ENCODE measurements around the gene IFT172.
"Not testable (repeated sequence)": the region's sequence is repeated elsewhere in the genome, so short reads cannot be mapped to it uniquely, and the experiment has no call there.

The IFT172 gene, protein sequence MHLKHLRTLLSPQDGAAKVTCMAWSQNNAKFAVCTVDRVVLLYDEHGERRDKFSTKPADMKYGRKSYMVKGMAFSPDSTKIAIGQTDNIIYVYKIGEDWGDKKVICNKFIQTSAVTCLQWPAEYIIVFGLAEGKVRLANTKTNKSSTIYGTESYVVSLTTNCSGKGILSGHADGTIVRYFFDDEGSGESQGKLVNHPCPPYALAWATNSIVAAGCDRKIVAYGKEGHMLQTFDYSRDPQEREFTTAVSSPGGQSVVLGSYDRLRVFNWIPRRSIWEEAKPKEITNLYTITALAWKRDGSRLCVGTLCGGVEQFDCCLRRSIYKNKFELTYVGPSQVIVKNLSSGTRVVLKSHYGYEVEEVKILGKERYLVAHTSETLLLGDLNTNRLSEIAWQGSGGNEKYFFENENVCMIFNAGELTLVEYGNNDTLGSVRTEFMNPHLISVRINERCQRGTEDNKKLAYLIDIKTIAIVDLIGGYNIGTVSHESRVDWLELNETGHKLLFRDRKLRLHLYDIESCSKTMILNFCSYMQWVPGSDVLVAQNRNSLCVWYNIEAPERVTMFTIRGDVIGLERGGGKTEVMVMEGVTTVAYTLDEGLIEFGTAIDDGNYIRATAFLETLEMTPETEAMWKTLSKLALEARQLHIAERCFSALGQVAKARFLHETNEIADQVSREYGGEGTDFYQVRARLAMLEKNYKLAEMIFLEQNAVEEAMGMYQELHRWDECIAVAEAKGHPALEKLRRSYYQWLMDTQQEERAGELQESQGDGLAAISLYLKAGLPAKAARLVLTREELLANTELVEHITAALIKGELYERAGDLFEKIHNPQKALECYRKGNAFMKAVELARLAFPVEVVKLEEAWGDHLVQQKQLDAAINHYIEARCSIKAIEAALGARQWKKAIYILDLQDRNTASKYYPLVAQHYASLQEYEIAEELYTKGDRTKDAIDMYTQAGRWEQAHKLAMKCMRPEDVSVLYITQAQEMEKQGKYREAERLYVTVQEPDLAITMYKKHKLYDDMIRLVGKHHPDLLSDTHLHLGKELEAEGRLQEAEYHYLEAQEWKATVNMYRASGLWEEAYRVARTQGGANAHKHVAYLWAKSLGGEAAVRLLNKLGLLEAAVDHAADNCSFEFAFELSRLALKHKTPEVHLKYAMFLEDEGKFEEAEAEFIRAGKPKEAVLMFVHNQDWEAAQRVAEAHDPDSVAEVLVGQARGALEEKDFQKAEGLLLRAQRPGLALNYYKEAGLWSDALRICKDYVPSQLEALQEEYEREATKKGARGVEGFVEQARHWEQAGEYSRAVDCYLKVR (N-terminal part only)

DNA sequence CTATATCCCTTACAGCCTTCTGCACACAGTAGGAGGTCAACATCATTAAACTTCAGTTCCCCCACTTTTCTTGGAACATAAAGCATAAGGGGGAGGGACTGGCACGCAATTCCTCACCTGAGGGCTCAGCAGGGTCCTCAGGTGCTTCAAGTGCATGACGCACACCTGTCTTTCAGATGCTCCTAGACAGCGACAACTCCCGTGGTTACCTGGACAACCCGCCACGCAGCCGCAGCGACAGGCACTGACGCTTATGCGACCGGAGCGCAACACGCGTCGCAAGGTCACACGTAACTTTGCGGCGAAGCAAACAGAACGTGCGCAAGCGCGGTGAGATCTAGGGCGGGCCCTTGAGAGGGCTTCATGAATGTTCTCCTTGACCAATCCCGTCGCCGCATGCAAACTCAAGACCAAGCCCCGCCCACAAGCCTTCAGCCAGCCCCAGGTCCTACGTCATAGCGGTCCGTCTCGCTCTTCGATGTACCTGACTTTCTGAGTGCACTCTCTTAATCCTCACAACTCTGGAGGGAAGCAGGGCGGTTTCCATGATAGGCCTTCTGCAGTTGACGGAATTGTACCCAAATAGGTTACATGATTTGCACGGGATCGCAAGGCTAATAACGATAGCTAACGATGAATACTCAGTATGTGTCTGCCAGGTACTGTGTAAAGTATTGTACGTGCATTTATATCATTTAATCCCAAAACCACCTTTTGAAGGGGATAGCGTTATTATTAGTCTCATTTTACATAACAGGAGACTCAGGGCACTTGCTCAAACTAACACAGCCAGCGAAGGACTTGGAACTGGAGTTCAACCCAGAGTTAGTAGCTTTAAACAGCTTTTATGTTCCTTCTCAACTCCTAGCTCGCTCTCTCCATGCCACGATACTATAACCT, at the start of gene IFT172:
Gene IFT172, minus strand, starts transcription at position 246 of the 900 bp plus-strand sequence. Its CDS starts 90 bp downstream, at position 156.
- DNase-seq (ENCODE audit: low spot score) = peak; percentile 100

DNA sequence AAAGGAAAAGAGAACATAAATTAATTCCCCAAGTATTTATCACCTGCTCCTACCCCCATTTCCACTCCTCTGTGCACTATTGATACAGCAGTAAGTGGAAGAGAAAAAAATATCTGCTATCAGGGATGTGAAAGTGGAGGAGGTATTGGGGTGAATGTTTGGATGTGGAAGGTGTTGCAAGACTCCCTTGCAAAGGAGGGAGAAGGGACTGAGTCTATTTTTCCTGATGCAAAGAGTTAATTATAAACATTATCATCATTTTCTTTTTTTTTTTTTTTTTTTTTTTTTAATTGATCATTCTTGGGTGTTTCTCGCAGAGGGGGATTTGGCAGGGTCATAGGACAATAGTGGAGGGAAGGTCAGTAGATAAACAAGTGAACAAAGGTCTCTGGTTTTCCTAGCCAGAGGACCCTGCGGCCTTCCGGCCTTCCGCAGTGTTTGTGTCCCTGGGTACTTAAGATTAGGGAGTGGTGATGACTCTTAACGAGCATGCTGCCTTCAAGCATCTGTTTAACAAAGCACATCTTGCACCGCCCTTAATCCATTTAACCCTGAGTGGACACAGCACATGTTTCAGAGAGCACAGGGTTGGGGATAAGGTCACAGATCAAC, 49.4 kb upstream of the IFT172 start:
- DNase-seq (ENCODE audit: low spot score) = not testable (repeated sequence)

DNA sequence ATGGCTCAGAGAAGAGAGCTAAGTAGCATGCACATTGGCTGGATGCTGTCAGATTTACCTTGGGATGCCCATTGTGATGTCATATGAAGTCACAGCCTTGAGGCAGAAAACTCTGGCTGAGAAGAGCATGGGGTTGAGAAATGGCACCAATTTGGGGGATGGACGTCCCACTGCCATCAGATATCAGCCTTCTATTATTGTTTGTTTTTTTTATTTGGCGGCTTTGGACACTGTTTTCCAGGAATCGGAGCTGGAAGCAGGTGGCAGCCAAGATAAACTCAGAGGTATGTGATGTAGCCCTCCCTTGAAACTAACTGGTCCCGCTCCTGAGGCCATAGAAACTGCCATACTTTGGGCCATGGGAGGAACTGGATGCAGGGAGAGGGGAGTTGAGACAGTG, 47.7 kb upstream of the IFT172 start:
- DNase-seq (ENCODE audit: low spot score) = no peak

DNA sequence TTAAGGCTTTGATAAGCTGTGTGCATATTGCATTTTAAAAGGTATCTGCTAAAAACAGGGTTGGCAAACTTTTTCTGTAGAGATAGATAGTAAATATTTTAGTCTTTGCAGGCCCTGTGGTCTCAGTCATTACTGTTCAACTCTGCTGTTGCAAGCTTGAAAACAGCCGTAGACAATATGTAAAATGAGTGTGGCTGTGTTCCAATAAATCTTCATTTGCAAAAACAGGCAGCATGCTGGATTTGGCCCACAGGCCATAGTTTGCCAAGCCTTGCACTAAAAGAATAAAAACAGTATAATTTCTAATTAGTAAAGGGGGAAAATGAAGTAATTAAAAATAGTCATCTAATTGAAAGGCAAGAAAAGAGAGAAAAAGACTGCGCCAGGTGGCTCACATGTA, 42.4 kb upstream of the IFT172 start:
- DNase-seq (ENCODE audit: low spot score) = no peak

DNA sequence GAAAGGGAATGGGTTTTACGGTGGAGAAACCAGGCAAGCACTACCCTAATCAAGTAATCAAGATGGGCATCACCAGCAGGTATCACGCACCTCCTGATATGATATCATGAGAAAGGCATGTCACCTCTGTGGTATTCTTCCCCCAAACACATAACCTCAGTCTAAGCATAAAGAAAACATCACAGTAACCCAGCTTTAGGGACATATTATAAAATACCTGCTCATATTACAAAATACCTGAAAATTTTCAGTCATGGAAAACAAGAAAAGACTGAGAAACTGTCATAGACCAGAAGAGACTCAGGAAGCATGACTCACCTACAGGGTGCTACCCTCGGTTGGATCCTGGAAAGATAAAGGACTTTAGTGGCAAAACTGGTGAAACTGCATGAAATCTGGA, 37.6 kb upstream of the IFT172 start:
- no peak for DNase-seq (ENCODE audit: low spot score)

DNA sequence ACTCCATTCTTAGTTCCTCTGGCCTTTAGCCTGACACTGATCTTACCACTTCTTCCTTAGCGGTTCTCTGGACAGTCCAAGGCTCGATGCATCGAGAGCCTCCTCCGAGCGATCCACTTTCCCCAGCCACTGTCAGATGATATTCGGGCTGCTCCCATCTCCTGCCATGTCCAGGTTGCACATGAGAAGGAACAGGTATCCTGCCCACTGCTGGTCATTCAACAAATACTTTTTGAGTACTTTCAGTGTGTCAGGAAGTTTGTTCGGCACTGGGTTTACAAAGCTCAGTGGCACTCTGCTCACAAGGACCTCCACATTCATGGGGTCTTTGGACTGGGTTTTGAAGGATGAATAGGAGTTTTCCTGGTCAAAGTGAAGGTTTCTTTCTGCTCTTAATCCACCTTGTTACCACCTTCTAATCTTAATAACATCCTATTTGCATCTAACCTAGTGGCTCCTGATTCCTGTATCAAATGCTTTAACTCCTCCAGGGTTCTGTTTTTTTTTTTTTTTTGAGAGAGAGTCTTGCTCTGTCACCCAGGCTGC, 32.9 kb upstream of the IFT172 start:
- DNase-seq (ENCODE audit: low spot score) = no peak

DNA sequence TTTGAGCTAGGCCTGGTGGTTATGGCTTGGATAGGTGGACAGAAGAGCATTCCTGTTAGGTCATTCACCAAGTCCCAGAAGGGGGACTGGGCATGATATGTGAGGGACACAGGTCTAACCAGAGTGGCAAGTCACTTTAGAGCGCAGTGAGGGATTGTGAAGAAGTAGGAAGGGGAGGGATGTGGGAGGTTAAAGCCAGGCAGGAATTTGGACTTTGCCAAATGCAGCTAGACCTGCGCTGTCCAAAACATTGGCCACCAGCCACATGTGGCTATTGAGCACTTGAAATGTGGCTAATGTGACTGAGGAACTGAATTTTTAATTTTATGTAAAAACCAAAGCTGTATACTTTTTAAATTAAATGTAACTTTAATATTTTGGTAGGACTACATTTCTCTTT, 30.8 kb upstream of the IFT172 start:
- DNase-seq (ENCODE audit: low spot score) = no peak

DNA sequence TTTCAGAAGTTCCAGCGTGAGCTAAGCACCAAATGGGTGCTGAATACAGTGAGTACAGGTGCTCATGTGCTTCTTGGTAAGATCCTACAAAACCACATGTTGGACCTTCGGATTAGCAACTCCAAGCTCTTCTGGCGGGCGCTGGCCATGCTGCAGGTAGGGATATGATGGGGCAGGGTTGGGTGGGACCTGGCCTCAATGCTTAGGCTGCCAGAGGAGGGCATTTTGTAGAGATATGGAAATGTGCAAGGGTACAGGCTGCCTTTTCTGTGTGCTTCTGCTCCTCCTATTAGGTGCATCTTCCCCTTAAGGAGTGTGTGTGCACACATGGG, 29.2 kb upstream of the IFT172 start:
- no peak for DNase-seq (ENCODE audit: low spot score)

DNA sequence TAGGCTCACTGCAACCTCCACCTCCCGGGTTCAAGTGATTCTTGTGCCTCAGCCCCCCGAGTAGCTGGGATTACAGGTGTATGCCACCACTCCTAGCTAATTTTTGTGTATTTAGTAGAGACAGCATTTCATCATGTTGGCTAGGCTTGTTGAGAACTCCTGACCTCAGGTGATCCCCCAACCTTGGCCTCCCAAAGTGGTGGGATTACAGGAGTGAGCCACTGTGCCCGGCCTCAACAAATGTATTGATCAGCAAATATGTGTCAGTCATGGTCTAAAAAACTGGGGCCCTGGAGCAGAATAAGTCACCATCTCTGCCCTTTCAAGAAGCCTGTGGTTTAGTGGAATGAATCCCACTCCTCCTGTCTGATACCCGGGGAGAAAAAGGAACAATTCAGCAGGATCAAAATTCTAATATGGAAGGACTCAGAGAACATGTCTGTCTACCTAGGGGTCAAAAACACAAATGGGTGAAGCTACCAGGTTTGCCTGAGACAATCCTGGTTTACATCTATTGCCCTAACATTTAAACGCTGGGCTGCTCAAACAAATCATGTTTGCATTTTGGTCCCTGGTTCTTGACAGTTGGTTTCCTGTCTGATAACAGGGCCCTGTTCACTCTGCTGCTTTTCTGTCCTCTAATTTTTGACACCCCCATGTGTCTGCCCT, 28.7 kb upstream of the IFT172 start:
- no peak for DNase-seq (ENCODE audit: low spot score)

DNA sequence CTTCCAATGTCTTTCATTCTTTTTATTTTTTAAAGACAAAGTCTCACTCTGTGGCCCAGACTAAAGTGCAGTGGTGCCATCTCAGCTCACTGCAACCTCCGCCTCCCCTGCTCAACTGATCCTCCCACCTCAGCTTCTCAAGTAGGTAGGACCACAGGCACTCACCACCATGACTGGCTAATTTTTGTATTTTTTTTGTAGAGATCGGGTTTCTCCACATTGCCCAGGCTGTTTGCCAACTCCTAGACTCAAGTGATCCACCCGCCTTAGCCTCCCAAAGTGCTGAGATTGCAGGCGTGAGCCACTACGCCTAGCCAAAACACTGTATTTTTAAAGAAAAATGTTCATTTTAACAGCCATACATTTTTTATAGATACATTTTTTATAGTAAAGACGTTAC, 19.8 kb upstream of the IFT172 start:
- DNase-seq (ENCODE audit: low spot score) = no peak

DNA sequence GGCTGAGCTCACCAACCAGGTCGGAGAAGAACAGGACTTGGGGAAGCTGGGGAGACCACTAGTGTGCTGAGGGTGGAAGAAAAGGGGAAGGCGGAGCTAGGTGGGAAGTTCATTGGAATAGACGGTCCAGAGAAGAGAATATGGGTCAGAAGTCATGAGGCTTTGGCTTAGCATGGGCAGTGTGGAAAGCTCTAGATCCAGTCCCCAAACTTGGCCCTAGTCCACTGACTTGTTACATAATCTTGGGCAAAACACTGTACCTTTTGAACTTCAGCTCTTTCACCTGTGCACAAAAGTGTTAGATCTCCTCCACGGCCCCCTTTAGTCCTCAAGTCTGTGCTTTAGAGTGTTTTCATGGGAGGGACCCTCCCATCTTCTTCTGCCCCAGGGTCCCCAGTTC, 17.8 kb upstream of the IFT172 start:
- DNase-seq (ENCODE audit: low spot score) = no peak

DNA sequence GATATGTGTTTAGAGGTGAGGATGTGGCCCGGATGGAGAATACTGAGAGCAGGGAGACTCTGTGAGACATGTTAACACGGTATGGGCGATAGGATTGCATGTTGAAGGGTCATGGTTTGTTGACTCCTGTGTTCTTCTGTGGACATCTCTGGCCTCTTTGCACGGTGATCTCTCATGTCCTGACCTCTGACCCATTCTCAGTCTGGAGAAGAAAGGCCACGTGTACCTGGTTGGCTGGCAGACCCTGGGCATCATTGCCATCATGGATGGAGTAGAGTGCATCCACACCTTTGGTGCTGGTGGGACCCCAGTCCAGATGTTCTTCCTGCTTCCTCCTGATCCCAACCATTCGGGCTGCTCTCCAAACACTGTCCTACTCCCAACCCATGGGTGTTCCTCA, 17.0 kb upstream of the IFT172 start:
- no peak for DNase-seq (ENCODE audit: low spot score)

DNA sequence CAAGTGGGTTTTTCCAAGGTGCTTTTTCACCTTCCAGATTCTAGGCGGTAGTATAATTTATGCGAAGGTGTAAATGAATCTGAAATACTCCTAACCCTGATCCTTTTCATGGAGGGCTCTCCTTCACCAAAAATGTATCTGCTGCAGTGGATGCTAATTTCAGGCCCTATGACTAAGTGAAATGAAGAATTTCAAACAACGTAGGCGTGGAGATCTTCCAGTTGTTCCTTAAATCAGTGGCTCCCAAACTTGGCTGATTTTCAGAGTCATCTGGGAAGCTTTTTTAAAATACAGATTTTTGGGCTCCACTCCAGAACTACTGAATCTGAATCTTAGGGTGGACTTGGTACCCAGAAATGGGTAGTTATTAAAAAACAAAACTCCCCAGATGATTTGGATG, 12.6 kb upstream of the IFT172 start:
- no peak for DNase-seq (ENCODE audit: low spot score)

DNA sequence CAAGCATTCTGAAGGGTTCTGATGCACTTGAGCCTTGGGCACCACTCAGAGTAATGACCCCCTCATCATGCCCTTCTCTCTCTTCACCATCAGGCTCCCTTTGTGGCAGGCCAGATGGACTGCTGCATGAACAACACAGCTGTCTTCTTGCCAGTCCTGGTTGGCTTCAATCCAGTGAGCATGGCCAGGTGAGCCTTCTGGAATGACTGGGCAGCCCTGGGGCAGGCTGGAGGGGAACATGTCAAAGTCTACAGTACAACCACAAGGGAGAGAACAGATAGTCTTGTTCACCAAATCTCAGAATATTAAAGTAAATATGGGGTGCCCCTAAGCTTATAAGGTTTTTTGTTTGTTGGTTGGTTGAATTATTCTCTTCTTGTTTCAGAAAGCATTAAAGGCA, 11.5 kb upstream of the IFT172 start:
- peak; percentile 18 for DNase-seq (ENCODE audit: low spot score)

DNA sequence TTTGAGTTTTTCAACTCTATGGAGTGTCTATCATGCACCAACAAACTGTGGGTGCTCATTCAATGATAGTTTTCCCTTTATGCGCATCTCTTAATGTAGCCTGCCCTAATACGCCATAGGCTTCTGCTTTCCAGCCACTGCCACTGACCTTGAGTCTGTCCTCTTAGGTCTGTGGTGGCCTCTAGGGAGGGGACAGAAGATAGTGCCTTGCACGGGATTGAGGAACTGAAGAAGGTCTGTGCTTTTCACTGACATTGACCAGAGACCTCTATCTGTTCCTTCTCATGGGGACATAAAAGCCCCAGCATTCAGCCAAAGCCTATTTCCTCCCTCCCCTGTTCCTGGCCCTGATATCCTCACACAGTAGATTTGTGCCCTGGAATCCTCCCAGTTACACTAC, 9.4 kb upstream of the IFT172 start:
- no peak for DNase-seq (ENCODE audit: low spot score)

DNA sequence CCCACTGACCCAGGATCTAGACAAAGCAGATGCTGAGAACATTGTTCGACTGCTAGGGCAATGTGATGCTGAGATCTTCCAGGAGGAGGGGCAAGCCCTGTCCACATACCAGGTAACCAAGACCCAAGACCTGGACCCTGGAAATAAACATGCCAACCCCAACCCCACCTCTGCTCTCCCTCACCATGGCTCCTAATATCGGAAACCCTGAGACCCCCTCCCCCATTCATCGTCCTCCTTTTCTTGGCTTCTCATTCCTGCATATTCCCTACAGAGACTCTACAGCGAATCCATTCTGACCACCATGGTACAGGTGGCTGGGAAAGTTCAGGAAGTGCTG, 7.7 kb upstream of the IFT172 start:
- DNase-seq (ENCODE audit: low spot score) = no peak

DNA sequence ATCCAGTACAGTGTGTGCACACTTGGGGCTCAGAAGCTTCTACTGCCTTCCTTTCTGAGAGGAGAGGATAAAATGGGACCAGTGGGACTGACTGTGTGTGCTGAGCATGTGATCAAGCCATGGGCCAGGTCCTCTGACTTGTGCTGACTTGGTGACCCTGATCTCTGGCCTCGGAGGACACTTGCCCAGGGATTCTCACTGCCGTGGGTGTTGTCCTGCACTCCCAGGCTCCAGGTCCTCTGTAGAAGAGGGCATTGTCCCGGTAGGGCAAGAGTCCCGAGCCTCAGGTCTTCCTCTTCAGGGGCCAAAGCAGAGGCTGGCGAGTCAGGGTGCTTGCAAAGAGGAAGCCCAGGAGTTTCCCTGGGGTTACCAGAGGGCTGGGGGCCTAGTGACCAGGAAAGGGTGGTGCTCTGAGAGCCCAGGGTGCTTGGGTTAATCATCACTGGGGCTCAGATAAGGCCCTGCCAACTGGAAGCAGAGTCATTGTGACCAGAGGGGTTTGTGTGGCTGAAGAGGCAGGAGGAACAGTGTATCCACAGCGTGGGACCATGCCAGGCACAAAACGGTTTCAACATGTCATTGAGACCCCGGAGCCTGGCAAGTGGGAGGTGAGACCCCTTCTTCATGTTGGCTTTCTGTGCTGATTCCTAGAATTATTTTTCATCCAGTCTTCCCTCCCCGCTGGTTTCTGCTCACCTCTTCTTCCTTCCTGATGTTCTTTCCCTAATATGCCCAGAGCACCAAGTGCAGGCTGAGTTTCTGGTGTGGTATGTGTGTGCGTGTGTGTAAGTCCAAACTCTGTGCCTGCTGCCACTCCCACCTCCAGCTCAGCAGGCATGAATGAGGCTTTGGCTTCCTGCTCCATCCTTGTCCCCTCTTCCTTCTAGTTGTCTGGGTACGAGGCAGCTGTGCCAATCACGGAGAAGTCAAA, 7.1 kb upstream of the IFT172 start, which contains the start of gene GCKR:
Gene GCKR, plus strand, starts transcription at position 483 of the 931 bp plus-strand sequence. Its CDS starts 66 bp downstream, at position 549.
- DNase-seq (ENCODE audit: low spot score) = no peak

DNA sequence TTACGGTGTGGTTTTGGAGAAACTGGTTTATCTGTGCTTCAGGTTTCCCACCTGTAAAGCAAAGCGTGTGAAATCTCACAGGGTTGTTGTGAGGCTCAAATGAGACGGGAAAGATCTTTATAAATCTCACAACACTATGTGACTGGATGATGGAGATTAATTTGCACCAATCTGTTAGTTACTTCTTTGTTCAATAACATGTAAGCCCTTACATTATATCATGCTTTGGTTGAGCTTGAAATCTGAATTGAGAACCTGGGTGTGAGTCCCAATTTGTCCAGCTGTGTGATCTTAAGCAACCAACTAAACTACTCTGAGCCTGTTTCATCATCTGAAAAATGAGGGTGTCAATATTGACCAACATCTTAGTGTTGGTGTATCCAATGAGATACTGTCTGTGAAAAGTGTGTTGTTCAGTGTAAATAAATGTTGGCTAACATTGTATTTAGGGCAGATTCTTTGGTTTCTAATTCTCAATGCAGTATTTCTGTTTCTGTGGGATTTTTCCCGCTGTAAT, 6.4 kb upstream of the IFT172 start:
- DNase-seq (ENCODE audit: low spot score) = no peak

Data from cerebellar cortex (tissue), 1 donor.